Stimulated activated memory B cell treated with anti-CD40 and anti-IgM and Interleukin-4, amounts not matched to agents 10 μg/mL and 1 μg/mL and 100 μg/mL, for 72 hours (primary cell): ENCODE results near the gene SLC18A3.

Source experiments
- ATAC-seq: fragments of 150-1000 bp; cut with Tn5 transposase; 2 replicates; pipeline ENCODE4 v1.10.0; 2021
- H3K27ac Mint-ChIP-seq: one replicate; pipeline ENCODE4 v1.8.0; 2022; ENCODE audit warnings: mild to moderate bottlenecking, mixed read lengths
- H3K27me3 Mint-ChIP-seq: one replicate; pipeline ENCODE4 v1.8.0; 2022; ENCODE audit warnings: mixed read lengths
- H3K36me3 Mint-ChIP-seq: one replicate; pipeline ENCODE4 v1.8.0; 2022; ENCODE audit warnings: mixed read lengths
- H3K4me1 Mint-ChIP-seq: one replicate; pipeline ENCODE4 v1.8.0; 2022; ENCODE audit warnings: mixed read lengths
- H3K4me3 Mint-ChIP-seq: one replicate; pipeline ENCODE4 v1.8.0; 2022; ENCODE audit warnings: mild to moderate bottlenecking, moderate library complexity, mixed read lengths
- H3K9me3 Mint-ChIP-seq: one replicate; pipeline ENCODE4 v1.8.0; 2022; ENCODE audit warnings: mixed read lengths

The SLC18A3 gene

GRCh38 chr10:49592726-49593563 is 17.2 kb upstream of the SLC18A3 start:
- Mint-ChIP-seq H3K4me1 (peaks cover 6% of the 10 kb centered on the region), H3K4me3 (no peak overlapping the region), H3K27me3 (no peaks in the 10 kb centered on the region), H3K36me3 (no peaks in the 10 kb centered on the region), H3K27ac (no peak overlapping the region), H3K9me3 (peaks cover 9% of the 10 kb centered on the region)
- ATAC-seq, result peak; percentile 74

GRCh38 chr10:49593564-49593875 is 16.6 kb upstream of the SLC18A3 start:
- H3K9me3 Mint-ChIP-seq, result peaks cover 9% of the 10 kb centered on the region
- peaks cover under 1% of the 10 kb centered on the region for H3K27me3 Mint-ChIP-seq
- H3K4me1 Mint-ChIP-seq, result peaks cover 6% of the 10 kb centered on the region
- H3K36me3 Mint-ChIP-seq, result no peaks in the 10 kb centered on the region
- no peak overlapping the region for H3K4me3 Mint-ChIP-seq
- no peak overlapping the region for H3K27ac Mint-ChIP-seq
- ATAC-seq, result no peak

GRCh38 chr10:49593998-49594397 is 16.1 kb upstream of the SLC18A3 start:
- H3K4me1 Mint-ChIP-seq, result peaks cover 6% of the 10 kb centered on the region
- H3K36me3 Mint-ChIP-seq, result no peaks in the 10 kb centered on the region
- H3K27ac Mint-ChIP-seq, result no peak overlapping the region
- no peak overlapping the region for H3K4me3 Mint-ChIP-seq
- peaks cover 8% of the 10 kb centered on the region for H3K9me3 Mint-ChIP-seq
- peaks cover 5% of the 10 kb centered on the region for H3K27me3 Mint-ChIP-seq
- no peak for ATAC-seq

DNA sequence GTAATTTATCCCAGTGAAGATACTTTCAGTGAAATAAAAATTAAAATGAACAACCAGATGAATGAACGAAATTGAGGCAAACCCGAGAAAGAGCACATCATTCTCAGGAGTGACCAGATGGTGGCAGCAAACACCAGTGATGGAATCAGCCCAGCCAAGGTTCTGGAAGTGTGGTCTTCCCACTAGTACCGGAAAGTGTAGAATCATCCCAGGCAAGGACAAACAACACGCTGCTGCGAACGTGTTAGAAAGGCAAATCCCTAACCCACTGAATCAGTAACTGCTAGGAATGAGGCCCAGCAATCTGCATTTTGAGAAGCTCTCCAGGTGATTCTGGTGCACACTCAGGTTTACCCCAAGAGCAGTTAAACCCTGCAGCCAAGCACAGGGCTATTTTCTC is 15.5 kb upstream of the SLC18A3 start:
- H3K9me3 Mint-ChIP-seq, result peaks cover 3% of the 10 kb centered on the region
- H3K27me3 Mint-ChIP-seq, result peaks cover 11% of the 10 kb centered on the region
- H3K4me3 Mint-ChIP-seq, result no peak overlapping the region
- peaks cover 6% of the 10 kb centered on the region for H3K4me1 Mint-ChIP-seq
- ATAC-seq, result no peak
- H3K27ac Mint-ChIP-seq, result no peak overlapping the region
- H3K36me3 Mint-ChIP-seq, result no peaks in the 10 kb centered on the region

DNA sequence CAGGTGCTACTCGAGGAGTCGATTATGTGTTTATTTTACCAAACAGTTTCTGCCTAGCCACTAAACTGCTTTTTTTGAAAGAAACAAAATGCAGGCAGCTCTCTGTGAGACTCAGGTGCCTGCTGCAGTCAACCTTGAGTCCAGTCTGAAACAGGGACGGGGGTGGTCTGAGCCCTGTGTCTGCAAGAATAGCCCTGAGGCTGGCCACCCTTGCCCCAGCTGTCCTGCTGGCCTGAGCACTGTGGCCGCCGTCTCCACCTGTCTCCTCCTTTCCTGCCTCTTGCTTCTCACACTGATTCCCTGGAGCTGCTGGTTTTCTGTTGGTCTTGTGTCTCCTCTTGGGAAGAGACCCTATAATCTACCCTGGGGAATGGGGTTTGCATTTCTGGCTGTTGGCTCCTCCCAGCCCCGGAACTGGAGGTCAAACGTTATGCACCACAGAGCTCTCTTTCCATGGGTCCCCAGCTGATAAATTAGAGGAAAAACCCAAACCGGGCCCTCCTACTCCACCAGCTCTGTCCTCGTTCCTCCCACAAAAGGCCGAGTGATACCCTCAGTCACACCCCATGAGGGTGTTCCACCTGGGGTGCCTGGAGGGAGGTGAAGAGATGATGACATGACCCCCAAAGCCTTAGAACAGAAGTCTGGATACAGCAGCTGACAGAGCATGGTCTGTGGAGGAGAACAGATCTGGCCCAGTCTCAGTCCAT is 15.0 kb upstream of the SLC18A3 start:
- H3K9me3 Mint-ChIP-seq, result no peaks in the 10 kb centered on the region
- no peak overlapping the region for H3K27ac Mint-ChIP-seq
- H3K4me1 Mint-ChIP-seq, result peaks cover 6% of the 10 kb centered on the region

DNA sequence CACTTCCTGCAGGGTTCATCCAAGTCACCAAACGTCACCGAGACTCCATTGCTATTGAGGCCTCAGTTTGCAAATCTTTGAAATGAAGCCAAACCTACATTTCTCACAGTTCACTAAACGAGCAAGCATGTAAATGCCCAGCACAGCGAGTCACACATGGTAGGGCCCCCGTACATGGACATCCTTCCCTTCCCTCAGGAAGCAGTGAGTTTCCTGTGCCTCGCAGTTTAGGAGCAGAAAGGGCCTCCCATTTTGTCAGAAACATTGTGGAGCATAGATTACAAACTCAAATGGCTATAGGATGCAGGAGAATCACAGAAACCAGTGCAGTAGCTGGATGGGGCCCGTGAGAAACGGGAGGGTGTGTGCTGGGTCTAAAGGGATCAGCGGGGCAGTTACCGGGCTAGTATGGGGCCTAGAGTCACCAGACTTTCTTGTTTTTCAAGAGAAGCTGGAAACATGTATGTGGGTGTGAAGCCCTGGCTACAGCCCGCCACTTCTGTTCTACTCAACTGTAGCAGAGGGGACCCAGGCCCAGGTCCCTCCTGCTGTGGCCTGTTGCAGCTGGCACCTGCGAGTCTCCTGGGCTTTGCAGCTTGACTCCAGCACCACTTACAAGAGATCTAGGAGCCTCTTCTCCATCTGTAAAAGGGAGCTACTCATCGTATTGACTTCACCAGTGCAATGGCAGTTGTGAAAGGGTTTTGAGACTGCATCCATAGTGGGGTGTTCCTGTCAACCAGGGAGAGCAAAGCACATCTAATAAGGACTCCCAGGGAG is 14.2 kb upstream of the SLC18A3 start:
- Mint-ChIP-seq H3K27ac (no peak overlapping the region), H3K4me3 (no peak overlapping the region), H3K36me3 (no peaks in the 10 kb centered on the region), H3K9me3 (no peaks in the 10 kb centered on the region), H3K27me3 (peaks cover 23% of the 10 kb centered on the region), H3K4me1 (peaks cover 6% of the 10 kb centered on the region)
- no peak for ATAC-seq

More for the DNA sequence above, 15.0 kb upstream of the SLC18A3 start:
- no peaks in the 10 kb centered on the region for H3K36me3 Mint-ChIP-seq
- peaks cover 15% of the 10 kb centered on the region for H3K27me3 Mint-ChIP-seq
- no peak overlapping the region for H3K4me3 Mint-ChIP-seq
- ATAC-seq, result no peak

DNA sequence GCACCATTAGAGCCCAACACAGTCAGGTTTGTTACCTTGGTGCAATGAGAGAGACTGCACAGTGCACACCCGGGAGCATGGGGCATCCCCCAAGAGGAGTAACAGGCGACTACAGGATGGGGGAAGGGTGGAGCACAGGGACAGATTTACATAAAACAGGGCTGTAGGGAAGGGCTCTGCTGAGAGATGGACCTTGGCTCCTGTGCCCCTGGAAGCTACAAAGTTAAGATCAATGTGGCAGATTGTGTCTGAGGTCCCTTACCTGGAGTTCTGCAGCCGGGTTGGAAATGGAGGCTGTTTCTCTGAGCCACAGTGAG is 13.7 kb upstream of the SLC18A3 start:
- Mint-ChIP-seq H3K36me3 (no peaks in the 10 kb centered on the region), H3K27me3 (peaks cover 28% of the 10 kb centered on the region), H3K4me1 (peaks cover 6% of the 10 kb centered on the region), H3K4me3 (no peak overlapping the region), H3K27ac (no peak overlapping the region), H3K9me3 (no peaks in the 10 kb centered on the region)
- no peak for ATAC-seq

DNA sequence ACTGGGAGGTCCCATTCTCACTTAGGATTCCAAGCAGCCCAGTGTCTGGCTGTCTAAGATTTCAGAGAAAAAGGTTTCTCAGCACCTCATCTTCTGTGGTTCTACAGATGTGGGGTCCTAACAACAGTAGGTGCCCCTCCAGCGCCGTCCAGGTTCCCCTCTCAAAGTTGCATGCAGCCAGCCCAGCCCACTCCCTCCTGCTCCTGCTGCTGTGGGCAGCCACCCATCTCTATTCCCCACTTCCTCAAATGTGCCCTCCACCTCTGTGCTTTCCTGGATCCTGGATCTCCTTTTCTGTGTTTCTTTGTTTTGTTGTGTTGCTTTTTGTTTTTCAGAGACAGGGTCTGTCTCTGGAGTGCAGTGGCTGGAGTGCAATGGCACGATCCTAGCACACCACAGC is 13.3 kb upstream of the SLC18A3 start:
- Mint-ChIP-seq H3K27me3 (peaks cover 32% of the 10 kb centered on the region), H3K9me3 (no peaks in the 10 kb centered on the region), H3K27ac (no peak overlapping the region), H3K36me3 (no peaks in the 10 kb centered on the region), H3K4me3 (no peak overlapping the region), H3K4me1 (peaks cover 6% of the 10 kb centered on the region)
- no peak for ATAC-seq

- ATAC-seq, result no peak
- no peaks in the 10 kb centered on the region for H3K36me3 Mint-ChIP-seq
- peaks cover 6% of the 10 kb centered on the region for H3K4me1 Mint-ChIP-seq
- H3K27me3 Mint-ChIP-seq, result peaks cover 40% of the 10 kb centered on the region
- H3K4me3 Mint-ChIP-seq, result no peak overlapping the region
- no peaks in the 10 kb centered on the region for H3K9me3 Mint-ChIP-seq
- no peak overlapping the region for H3K27ac Mint-ChIP-seq
Observed at GRCh38 chr10:49597426-49598163, 12.5 kb upstream of the SLC18A3 start.

DNA sequence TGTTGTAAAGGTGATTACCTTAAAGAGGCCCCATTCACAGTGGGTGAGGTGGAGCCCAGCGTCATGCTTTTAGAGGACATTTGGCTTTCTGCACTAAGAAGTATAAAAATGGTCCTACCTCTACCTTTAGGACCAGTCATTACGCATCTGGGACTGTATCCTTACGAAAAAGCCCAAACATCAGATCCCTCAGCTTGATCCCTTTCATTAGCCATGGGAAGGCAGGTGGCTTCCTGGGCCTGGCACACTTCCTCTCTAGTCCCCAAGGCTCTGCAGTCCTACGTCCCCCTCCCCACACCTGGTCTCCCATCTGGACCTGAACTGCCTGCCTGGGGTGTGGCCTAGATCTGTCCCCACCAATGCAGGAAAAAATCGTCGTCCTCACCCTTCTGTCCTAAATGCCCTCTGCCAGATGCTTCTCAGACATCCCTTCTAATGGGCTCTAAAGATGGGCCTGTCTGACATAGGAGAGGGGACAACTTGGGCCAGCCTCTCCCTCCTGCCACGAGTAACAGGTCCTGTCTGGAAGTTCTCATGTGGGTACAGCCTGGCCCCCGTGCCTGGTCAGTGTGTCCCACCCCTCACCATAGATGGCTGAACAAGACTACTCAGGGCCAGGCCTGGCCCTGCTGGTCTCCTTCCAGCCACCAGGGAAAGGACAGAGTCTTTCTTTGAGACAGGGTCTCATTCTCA is 11.8 kb upstream of the SLC18A3 start:
- Mint-ChIP-seq H3K9me3 (no peaks in the 10 kb centered on the region), H3K4me3 (no peak overlapping the region), H3K36me3 (no peaks in the 10 kb centered on the region), H3K4me1 (peaks cover 1% of the 10 kb centered on the region), H3K27ac (no peak overlapping the region), H3K27me3 (peaks cover 47% of the 10 kb centered on the region)
- no peak for ATAC-seq

DNA sequence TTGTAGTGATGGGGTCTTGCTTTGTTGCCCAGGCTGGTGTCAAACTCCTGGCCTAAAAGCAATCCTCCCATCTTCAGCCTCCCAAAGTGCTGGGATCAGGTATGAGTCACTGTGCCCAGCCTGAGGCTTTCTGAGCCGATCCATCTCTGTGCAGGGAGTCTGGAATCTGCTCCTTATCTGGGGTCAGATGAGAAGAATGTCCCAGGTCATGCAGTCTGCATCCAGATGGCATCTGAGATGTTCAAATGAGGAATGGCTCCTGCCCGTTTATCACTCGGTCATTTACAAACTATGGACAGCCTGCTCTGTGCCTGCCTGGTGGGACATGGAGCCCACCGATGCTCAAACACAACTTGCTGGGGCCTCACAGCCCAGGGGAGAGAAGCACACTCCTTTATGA is 11.1 kb upstream of the SLC18A3 start:
- no peak for ATAC-seq
- no peak overlapping the region for H3K4me3 Mint-ChIP-seq
- no peak overlapping the region for H3K27ac Mint-ChIP-seq
- no peaks in the 10 kb centered on the region for H3K36me3 Mint-ChIP-seq
- peaks cover 54% of the 10 kb centered on the region for H3K27me3 Mint-ChIP-seq
- H3K9me3 Mint-ChIP-seq, result no peaks in the 10 kb centered on the region
- no peaks in the 10 kb centered on the region for H3K4me1 Mint-ChIP-seq

DNA sequence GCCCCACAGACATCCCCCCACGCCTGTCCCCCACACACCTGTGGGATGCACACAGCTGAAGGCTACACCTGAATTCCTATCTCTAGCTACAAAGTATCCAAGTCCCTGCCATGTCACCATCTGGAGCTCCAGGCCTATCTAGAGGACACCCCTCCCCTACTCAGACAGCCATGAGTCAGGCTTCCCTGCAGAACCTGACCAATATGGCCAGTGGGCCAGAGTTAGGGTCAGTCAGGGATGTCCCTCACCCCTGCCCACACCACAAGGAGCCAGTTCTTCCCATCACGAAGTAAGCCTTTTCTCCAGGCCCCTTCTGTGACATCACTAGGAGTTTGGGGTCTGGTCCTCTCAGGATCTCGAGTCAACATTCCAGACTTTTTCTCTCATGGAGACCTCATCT is 10.6 kb upstream of the SLC18A3 start:
- Mint-ChIP-seq H3K9me3 (no peaks in the 10 kb centered on the region), H3K27me3 (peaks cover 59% of the 10 kb centered on the region), H3K27ac (no peak overlapping the region), H3K4me1 (no peaks in the 10 kb centered on the region), H3K36me3 (no peaks in the 10 kb centered on the region), H3K4me3 (no peak overlapping the region)
- no peak for ATAC-seq

- no peak for ATAC-seq
- Mint-ChIP-seq H3K4me3 (no peak overlapping the region), H3K36me3 (no peaks in the 10 kb centered on the region), H3K27me3 (peaks cover 64% of the 10 kb centered on the region), H3K9me3 (peaks cover 3% of the 10 kb centered on the region), H3K27ac (no peak overlapping the region), H3K4me1 (no peaks in the 10 kb centered on the region)
Observed at GRCh38 chr10:49600046-49600445, 10.1 kb upstream of the SLC18A3 start.

- H3K27ac Mint-ChIP-seq, result no peak overlapping the region
- H3K27me3 Mint-ChIP-seq, result peaks cover 73% of the 10 kb centered on the region
- no peaks in the 10 kb centered on the region for H3K36me3 Mint-ChIP-seq
- H3K9me3 Mint-ChIP-seq, result peaks cover 3% of the 10 kb centered on the region
- no peaks in the 10 kb centered on the region for H3K4me1 Mint-ChIP-seq
- no peak overlapping the region for H3K4me3 Mint-ChIP-seq
- ATAC-seq, result no peak
Observed at GRCh38 chr10:49600781-49601400, 9.2 kb upstream of the SLC18A3 start.
